Left renal pelvis (tissue), 4 donors: ENCODE data around the gene MACROH2A2. TPM values are rescaled to one million over a fixed set of nuclear protein-coding genes. Genes with fewer than 3 reads are reported as not detected.
"Not testable (repeated sequence)": the region's sequence is repeated elsewhere in the genome, so short reads cannot be mapped to it uniquely, and the experiment has no call there.

ENCODE experiments used
- DNase-seq, 4 donors: peaks; one replicate each; pipeline ENCODE4 v3.0.0-alpha.2; 2013; ENCODE audit warnings: low read depth in 4 of 4, low spot score in 3 of 4
- polyA plus RNA-seq, 4 donors: library from polyadenylated mRNA; unstranded; fragments of 120-200 nt; gene quantifications; one replicate each; pipeline ENCODE4 v1.2.1, GENCODE V29; 2013; ENCODE audit not compliant: insufficient read length in 4 of 4

MACROH2A2 gene
- polyA plus RNA-seq, 4 donors, result 39.8 to 89.9 (median 76.9) TPM

DNA sequence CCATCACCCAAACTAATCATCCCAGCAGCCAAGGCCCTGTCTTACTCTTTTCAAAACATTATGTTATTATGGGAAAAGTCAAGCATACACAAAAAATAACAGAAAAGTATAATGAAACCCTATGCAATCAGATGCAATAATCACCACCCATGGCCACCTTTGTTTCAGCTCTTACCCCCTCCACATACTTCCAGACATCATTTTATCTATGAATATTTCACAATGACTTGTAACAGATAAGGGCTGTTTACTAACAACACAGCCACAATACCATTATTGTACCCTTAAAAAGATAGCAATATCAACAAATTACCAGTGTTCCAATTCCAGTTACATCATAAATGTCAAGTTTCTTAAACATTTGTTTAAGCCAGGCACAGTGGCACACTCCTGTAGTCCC is 44.8 kb downstream of the MACROH2A2 start:
- DNase-seq, result no peak

- DNase-seq, result no peak
These were observed 45.6 kb downstream of the MACROH2A2 start for GRCh38 chr10:70098271-70098670.

- DNase-seq, result not testable (repeated sequence)
These were observed 48.5 kb downstream of the MACROH2A2 start for GRCh38 chr10:70101068-70101562.

DNA sequence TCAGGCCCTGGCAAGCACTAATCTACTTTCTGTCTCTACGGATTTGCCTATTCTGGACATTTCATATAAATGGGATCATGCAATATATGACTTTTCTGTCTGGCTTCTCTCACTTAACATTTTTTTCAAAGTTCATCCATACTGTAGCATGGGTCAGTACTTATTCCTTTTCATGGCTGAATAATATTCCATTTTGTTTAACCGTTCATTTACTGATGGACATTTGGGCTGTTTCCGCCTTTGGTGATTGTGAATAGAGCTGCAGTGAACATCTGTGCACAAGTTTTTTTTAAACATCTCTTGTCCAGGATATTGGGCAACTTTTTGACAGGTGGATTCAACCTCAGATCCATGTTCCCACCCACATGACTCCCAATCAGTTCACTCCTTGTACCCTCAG is 49.0 kb downstream of the MACROH2A2 start:
- no peak for DNase-seq

DNA sequence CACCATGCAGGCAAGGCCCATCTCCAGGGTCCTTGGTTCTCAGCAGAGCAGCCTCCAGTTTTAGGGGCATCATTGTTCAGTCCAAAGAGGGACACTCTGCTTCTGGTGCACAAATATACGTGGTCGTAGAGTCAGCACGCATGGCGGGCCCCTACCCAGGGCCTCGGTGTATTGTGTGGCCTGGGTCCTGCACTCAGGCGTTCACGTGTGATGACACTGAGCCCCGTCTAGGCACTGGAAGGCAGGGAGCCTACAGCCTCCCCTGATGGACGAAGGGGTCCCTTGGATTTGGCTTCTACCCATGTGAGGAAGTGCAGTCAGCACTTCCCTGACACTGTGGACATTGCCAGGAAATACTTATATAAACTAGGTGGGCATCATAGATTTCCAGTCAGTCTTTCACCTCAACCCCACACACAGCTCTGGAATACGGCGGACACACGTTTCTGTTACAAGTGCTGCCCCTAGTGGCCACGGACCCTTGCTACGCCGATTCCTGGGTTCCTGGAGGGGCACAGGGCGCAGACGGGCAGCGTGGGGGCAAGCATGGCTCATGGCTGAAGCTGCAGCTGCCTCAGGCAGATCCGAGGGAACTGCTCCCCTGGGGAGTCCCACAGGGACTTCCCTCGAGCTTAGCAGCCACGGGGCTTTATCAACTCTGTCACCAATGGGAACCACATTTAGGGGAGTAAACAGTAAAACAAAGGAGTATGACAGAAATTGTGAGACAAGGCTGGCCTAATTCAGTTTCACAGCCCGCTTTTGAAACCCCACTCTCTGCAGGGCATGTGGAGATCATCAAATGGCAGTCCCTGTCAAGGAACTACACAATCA is 54.5 kb downstream of the MACROH2A2 start:
- no peak for DNase-seq

DNA sequence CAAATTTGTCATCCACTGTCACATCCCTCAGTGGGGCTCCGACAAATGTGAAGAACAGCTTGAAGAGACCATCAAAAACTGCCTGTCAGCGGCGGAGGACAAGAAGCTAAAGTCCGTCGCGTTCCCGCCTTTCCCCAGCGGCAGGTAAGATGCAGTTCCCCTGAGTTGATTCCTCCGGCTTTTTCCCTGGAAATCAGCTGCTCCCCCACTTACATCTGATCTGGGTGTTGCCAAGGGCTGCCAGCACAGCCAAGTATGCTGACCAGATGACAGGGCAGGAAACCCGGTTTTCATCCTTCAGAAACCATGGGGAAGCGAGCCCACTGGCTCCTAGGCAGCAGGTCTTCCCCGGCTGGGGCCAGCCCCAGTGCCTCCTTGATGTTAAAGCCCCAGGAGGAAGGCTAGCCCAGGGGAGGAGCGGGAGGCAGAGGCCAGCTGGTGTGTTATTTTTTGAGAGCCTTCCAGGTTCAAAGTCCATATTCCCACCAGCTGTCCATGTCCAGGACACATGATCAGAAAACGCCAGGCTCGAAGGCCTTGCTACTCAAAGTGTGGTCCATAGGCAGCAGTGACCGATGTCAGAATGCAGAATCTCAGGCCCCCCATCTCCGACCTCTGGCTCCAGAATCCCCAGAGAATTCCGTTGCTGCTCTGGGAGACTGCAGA is 56.6 kb downstream of the MACROH2A2 start:
- DNase-seq, result no peak

- no peak for DNase-seq
These were observed 58.9 kb downstream of the MACROH2A2 start for GRCh38 chr10:70111496-70111895.

DNA sequence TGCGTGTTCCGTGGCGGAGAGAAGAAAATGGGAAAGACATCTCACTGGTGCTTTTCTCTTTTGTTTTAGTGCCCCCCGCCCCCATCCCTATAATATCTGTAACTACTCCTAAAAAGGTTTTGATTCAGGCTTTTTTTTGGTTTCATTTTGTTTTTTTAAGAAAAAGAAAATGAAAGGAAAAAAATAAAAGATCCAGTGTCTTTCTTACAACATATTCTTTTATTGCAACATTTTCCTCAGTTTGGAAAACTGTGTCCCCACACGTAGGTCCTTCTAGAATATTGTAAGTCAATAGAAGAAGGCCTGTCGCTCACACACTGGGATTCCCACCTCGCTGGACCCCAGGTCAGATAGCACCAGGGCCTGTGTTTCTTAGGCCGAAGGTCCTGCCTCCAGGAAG is 59.4 kb downstream of the MACROH2A2 start:
- no peak for DNase-seq

- no peak for DNase-seq
These were observed 62.3 kb downstream of the MACROH2A2 start for GRCh38 chr10:70114902-70115301.

- DNase-seq, result no peak
These were observed 63.5 kb downstream of the MACROH2A2 start for GRCh38 chr10:70115948-70116682.

- no peak for DNase-seq
These were observed 65.0 kb downstream of the MACROH2A2 start for GRCh38 chr10:70117646-70118045.

- no peak for DNase-seq
These were observed 65.5 kb downstream of the MACROH2A2 start for GRCh38 chr10:70118196-70118595.

DNA sequence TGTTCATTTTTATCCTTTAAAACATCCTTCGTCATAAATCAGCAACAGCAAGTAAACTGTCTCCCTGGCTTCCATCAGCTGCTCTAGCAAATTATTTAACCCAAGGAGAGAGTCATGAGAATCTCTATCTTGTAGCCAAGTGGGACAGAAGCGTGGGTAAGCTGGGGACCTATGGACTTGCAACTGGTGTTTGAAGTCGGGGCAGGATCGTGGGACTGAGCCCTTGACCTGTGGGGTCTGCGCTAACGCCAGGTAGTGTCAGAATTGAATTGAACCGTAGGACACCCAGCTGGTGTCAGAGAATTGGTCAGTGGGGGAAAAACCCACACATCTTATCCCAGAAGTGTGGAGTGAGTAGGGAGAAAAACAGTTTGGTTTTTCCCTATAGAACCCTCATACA is 66.6 kb downstream of the MACROH2A2 start:
- DNase-seq, result no peak

GRCh38 chr10:70119623-70120022 is 67.0 kb downstream of the MACROH2A2 start:
- DNase-seq, result no peak

GRCh38 chr10:70120417-70120816 is 67.8 kb downstream of the MACROH2A2 start:
- DNase-seq, result no peak

- no peak for DNase-seq
These were observed 68.8 kb downstream of the MACROH2A2 start for GRCh38 chr10:70121281-70121949.

GRCh38 chr10:70122742-70123141 is 70.1 kb downstream of the MACROH2A2 start:
- no peak for DNase-seq

GRCh38 chr10:70123166-70123565 is 70.5 kb downstream of the MACROH2A2 start:
- DNase-seq, result not testable (repeated sequence)

GRCh38 chr10:70123817-70124216 is 71.2 kb downstream of the MACROH2A2 start:
- no peak for DNase-seq

GRCh38 chr10:70124415-70124814 is 71.8 kb downstream of the MACROH2A2 start:
- DNase-seq, result no peak

DNA sequence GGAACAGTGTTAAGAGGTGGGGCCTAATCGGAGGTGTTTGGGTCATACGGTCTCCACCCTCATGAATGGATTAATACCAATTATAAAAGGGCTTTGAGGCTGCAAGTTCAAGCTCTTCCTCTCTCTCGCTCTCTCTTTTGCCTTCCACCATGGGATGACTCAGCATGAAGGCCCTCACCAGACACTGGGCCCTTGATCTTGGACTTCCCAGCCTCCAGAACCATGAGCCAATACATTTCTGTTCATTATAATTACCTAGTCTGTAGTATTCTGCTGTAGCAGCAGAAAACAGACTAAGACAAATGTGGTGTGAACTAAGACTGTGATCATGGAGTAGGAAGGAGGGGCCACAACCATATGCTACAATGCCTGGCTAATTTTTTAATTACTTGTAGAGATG is 72.3 kb downstream of the MACROH2A2 start:
- DNase-seq, result no peak
